Mucosa of gallbladder (tissue), 1 donor: ENCODE data around the gene LFNG. TPM values are rescaled to one million over a fixed set of nuclear protein-coding genes. Genes with fewer than 3 reads are reported as not detected.
A peak's percentile ranks its signal among the peaks of the same experiment; 100 is the strongest.

Experiments used
- DNase-seq: peaks from one replicate; pipeline ENCODE4 v3.0.0-alpha.2; 2020; ENCODE audit warnings: low spot score
- total RNA-seq: library from RNA; stranded (reverse); gene quantifications from one replicate; pipeline ENCODE4 v1.2.1, GENCODE V29; 2021
- donor health status: DM: no; HTN: no; CAD: no.

The LFNG gene
- total RNA-seq, 1 donor from 2014 or later: 31.3 TPM

- DNase-seq: no peak
These were observed 16.3 kb upstream of the LFNG start for GRCh38 chr7:2503056-2503941.

- DNase-seq: no peak
These were observed 15.3 kb upstream of the LFNG start for GRCh38 chr7:2504128-2504888.

GRCh38 chr7:2504889-2505375, 14.6 kb upstream of the LFNG start:
- DNase-seq: no peak

- DNase-seq: no peak
These were observed 14.2 kb upstream of the LFNG start for GRCh38 chr7:2505401-2505800.

- no peak for DNase-seq
These were observed 12.2 kb upstream of the LFNG start for GRCh38 chr7:2507208-2507916.

GRCh38 chr7:2507917-2508306, 11.7 kb upstream of the LFNG start:
- DNase-seq: no peak

GRCh38 chr7:2508327-2509215, 11.0 kb upstream of the LFNG start:
- DNase-seq: peak; percentile 66

- DNase-seq: no peak
These were observed 10.2 kb upstream of the LFNG start for GRCh38 chr7:2509298-2509906.

- no peak for DNase-seq
These were observed 9.3 kb upstream of the LFNG start for GRCh38 chr7:2510130-2510776.

GRCh38 chr7:2510909-2511768, 8.4 kb upstream of the LFNG start:
- DNase-seq: no peak

- DNase-seq: no peak
These were observed 7.8 kb upstream of the LFNG start for GRCh38 chr7:2511769-2512168.

- no peak for DNase-seq
These were observed 7.4 kb upstream of the LFNG start for GRCh38 chr7:2512179-2512661.

GRCh38 chr7:2512713-2513112, 6.9 kb upstream of the LFNG start:
- DNase-seq: no peak

- no peak for DNase-seq
These were observed 5.9 kb upstream of the LFNG start for GRCh38 chr7:2513702-2514101.

- DNase-seq: no peak
These were observed 4.8 kb upstream of the LFNG start for GRCh38 chr7:2514473-2515423.

GRCh38 chr7:2515424-2516193, 4.0 kb upstream of the LFNG start:
- no peak for DNase-seq

GRCh38 chr7:2516194-2516555, 3.4 kb upstream of the LFNG start:
- DNase-seq: no peak
